Inferior parietal cortex (tissue), 1 donor: Measurements from ENCODE around the gene FOXD3.

ENCODE experiments used
- DNase-seq: peaks from one replicate; pipeline ENCODE4 v3.0.0-alpha.2; 2016; ENCODE audit errors: extremely low spot score

Gene FOXD3

DNA sequence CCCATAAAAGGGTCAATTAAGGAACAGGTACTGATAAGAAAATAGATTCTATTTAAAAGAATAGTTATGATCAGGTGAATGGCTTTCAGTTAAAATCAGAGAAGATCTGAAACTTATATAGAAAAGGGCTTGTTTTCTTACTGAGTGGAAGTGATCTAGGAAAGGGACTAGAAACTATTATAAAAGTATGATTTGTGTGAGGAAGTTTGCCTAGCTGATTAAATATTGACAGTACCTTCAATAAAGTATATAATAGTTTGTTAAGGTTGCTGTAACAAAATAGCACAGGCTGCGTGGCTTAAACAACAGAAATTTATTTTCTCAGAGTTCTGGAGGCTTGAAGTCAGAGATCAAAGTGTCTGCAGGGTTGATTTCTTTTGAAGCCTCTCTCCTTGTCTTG lies 39.7 kb downstream of the FOXD3 start:
- DNase-seq, result no peak

DNA sequence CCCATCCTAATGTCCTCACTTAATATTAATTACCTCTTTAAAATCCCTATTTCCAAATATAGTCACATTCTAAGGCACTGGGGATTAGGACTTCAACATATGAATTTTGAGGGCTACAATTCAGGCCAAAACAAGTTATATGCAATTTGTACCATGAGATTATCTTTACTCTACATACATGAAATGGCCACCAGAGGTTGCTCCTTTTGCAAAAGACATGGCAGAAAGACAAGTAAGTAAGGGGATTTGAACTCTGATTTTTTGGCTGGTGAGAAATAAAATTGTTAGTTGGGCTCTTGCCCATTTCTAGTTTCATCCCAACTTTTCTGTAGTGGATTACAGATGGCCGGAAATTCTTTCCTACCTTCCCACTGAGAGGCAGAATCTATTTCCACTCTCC lies 40.2 kb downstream of the FOXD3 start:
- DNase-seq, result no peak

DNA sequence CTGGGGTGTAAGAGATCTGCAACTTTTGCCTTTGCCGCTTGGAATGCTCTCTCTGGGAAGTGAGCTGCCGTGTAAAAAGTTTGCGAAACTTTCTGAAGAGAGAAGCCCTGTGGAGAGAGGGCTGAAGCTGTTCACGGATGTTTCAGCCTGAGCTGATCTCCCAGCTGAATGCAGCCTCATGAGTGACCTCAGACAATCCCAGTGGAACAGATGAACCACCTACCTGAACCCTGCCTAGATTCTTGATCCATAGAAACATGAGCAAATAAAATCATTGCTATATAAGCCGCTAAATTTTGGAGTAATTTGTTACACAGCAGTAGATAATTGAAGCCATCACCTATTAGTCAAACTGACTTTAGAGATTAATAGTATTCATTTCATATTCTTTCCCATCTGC lies 40.6 kb downstream of the FOXD3 start:
- no peak for DNase-seq

DNA sequence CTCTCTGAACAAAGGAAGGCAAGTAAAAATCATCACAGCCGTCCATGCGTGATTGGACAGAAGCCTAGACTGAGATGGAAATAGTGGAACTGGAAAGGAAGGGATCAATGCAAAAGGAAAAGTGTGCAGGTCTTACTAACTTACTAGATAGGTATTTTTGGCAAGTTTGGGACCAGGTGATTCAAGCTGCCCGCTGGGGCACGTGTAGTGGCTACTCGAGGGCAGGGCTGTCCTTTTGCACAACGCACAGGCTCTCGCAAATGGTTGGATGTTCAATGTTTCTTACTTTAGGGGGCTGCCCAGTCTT lies 44.5 kb downstream of the FOXD3 start:
- no peak for DNase-seq

DNA sequence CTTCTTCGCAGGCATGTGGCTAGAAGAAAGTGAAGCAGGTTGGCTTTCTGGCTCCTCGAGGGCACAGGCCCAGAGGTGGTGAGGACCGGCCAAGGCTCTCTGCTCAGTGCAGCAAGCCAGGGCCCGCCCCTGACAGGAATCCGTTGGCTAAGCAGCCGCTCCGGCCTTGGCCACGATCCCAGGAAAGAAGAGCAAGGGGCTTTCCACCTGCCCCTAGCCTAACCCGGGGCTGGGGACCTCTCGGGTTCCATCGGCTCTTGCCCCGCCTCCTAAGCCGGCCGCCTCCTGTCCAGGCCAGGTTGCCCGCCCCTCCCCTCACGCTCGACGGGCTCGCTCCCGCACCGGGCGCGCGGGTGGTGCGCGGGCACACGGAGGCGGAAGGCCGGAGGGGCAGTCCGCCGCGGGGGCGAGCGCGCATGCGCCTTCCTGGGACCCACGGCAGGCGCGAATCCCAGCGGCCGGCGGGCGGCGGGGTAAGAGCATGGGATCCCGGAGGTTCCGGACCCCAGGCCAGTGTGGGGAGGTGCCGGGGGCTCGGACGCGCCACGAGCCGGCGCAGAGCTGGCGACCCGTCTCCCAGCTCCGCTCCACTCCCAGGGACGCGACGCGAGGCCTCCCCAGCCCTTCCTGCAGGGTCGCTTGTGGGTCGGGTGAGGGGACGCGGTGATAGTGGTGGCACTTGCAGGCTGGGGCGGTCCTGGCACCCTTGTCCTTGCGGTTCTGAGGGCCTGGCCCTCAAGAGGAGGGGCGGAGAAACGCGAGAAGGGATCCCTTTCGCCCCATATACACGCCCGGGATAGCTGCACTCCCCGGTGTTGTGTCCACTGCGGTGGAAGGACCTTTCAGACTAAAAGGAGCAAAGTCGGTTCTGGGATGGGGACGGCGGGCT lies 45.1 kb downstream of the FOXD3 start, which contains the start of gene ALG6:
TSS of gene ALG6 (plus strand) at position 413 of the 889 bp plus-strand sequence. CDS start 3,351 bp downstream, outside the sequence.
- peak; percentile 92 for DNase-seq

DNA sequence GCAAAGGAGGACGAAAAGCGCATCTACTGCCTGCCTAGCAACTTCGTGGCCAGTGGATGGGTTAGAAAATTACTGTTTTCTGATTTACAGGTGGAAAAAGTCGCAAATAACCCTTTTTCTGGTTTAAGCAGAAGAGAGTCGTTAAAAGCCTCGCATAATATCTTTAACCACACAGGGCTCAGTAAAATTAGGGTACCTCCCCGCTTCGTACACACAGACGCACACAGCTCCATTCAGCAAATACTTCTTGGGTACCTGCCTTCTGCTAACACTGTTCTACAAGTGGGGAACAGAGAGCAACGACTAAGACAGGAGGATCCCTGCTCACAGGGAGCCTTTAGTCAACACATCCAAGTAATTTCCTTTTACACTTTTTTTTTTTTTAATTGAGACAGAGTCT lies 45.8 kb downstream of the FOXD3 start:
- DNase-seq, result no peak
